Hepatocyte (in vitro differentiated cells): ENCODE data around the gene OR10A3. TPM values are rescaled to one million over a fixed set of nuclear protein-coding genes. Genes with fewer than 3 reads are reported as not detected.

Source experiments
- DNase-seq: peaks from one replicate; pipeline ENCODE4 v3.0.0-alpha.2; 2016; ENCODE audit warnings: low spot score
- H2AFZ ChIP-seq: fragments of 200-600 bp; sonication (generic); 2 replicates; pipeline ENCODE4 v1.6.0; 2016; ENCODE audit warnings: antibody characterized with exemption, mild to moderate bottlenecking
- H3K27ac ChIP-seq: fragments of 200-600 bp; sonication (generic); 2 replicates; pipeline ENCODE4 v1.5.1; 2016; ENCODE audit warnings: mild to moderate bottlenecking
- H3K27me3 ChIP-seq: fragments of 200-600 bp; sonication (generic); 2 replicates; pipeline ENCODE4 v1.6.1; 2016
- H3K36me3 ChIP-seq: fragments of 200-600 bp; sonication (generic); replicated peaks from 2 replicates; pipeline ENCODE4 v1.5.1; 2016; ENCODE audit warnings: low read depth; ENCODE audit not compliant: insufficient read depth
- H3K4me1 ChIP-seq: fragments of 200-600 bp; sonication (generic); 2 replicates; pipeline ENCODE4 v1.5.1; 2016; ENCODE audit warnings: mild to moderate bottlenecking, moderate library complexity; ENCODE audit not compliant: insufficient read depth
- H3K4me2 ChIP-seq: fragments of 200-600 bp; sonication (generic); 2 replicates; pipeline ENCODE4 v1.6.0; 2016
- H3K4me3 ChIP-seq: fragments of 200-600 bp; sonication (generic); 2 replicates; pipeline ENCODE4 v1.5.1; 2016; ENCODE audit warnings: mild to moderate bottlenecking
- H3K79me2 ChIP-seq: fragments of 200-600 bp; sonication (generic); 2 replicates; pipeline ENCODE4 v1.6.0; 2017; ENCODE audit warnings: mild to moderate bottlenecking
- H3K9me2 ChIP-seq: fragments of 200-600 bp; sonication (generic); replicated peaks from 2 replicates; pipeline ENCODE4 v1.6.0; 2017; ENCODE audit warnings: mild to moderate bottlenecking; ENCODE audit not compliant: insufficient read depth
- H3K9me3 ChIP-seq: fragments of 200-600 bp; sonication (generic); 2 replicates; pipeline ENCODE4 v1.5.1; 2016; ENCODE audit warnings: low read depth, mild to moderate bottlenecking
- H4K20me1 ChIP-seq: fragments of 200-600 bp; sonication (generic); 2 replicates; pipeline ENCODE4 v1.6.0; 2016; ENCODE audit warnings: mild to moderate bottlenecking; ENCODE audit not compliant: insufficient read depth, poor library complexity, severe bottlenecking
- CTCF ChIP-seq: fragments of 200-600 bp; sonication (generic); IDR thresholded peaks from 2 replicates; pipeline ENCODE4 v1.5.1; 2016; ENCODE audit warnings: antibody characterized with exemption, mild to moderate bottlenecking; ENCODE audit not compliant: poor library complexity
- EZH2 ChIP-seq: fragments of 200-600 bp; sonication (generic); IDR thresholded peaks from 2 replicates; pipeline ENCODE4 v1.6.1; 2016; ENCODE audit warnings: antibody characterized with exemption, mild to moderate bottlenecking, borderline replicate concordance
- EZH2phosphoT487 ChIP-seq: fragments of 200-600 bp; sonication (generic); IDR thresholded peaks from one replicate; pipeline ENCODE4 v1.6.1; 2018; ENCODE audit warnings: antibody characterized with exemption, mild to moderate bottlenecking, low read depth, moderate library complexity; ENCODE audit not compliant: unreplicated experiment, severe bottlenecking
- WGBS: methylation state at CpG from one replicate; pipeline ENCODE4 v1.1.6; 2016; ENCODE audit warnings: low lambda C conversion rate; ENCODE audit errors: missing lambda C conversion rate; 5-methylcytosine and 5-hydroxymethylcytosine counted together
- polyA plus RNA-seq: library from polyadenylated mRNA; unstranded; fragments of >200 nt; fragmentation: Nextera tagmentation; extraction: Ambion mirVana; gene quantifications from 2 replicates; pipeline ENCODE4 v1.2.1, GENCODE V29; 2016
- total RNA-seq: library from RNA; depleted of rRNA; stranded (reverse); fragments of >200 nt; gene quantifications from 2 replicates; pipeline ENCODE4 v1.2.3, GENCODE V29; 2014

OR10A3 gene
- total and polyA plus RNA-seq, 2 experiments from 2014 or later: not detected

DNA sequence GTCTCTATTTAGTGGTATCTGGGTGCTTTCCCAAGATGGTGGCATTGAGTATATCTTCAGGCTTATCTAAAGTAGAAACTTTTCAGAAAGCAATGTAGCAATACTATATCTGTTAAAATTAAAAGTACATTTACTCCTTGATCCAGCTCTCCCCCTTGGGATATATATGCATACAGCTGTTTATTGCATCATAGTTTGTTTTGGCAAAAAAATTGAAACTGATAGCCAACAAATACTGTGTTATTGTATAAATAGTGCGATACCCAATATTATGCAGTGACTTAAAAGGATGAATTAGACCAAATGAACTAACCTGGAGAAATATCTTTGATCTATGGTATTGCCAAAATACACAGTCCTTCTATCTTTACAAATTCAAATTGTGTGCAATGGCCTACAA, 8.4 kb upstream of the OR10A3 start:
- Histone ChIP-seq H3K36me3 (no peaks in the 10 kb centered on the region), H3K4me3 (no peak overlapping the region), H3K9me3 (no peaks in the 10 kb centered on the region), H3K79me2 (no peaks in the 10 kb centered on the region), H3K4me2 (no peak overlapping the region), H3K27me3 (peaks cover 5% of the 10 kb centered on the region), H4K20me1 (no peaks in the 10 kb centered on the region), H3K27ac (no peak overlapping the region), H2AFZ (no peak overlapping the region), H3K4me1 (no peaks in the 10 kb centered on the region), H3K9me2 (no peaks in the 10 kb centered on the region)
- no peak for DNase-seq
- no peak for TF ChIP-seq EZH2phosphoT487
- no peak for TF ChIP-seq CTCF
- TF ChIP-seq EZH2: no peak
- WGBS: 90% methylated on average over 1 of the region's 1 CpG

GRCh38 chr11:7944123-7944522, 2.6 kb upstream of the OR10A3 start:
- H4K20me1 ChIP-seq: no peaks in the 10 kb centered on the region
- H3K9me2 ChIP-seq: no peaks in the 10 kb centered on the region
- no peak overlapping the region for H2AFZ ChIP-seq
- no peak overlapping the region for H3K4me2 ChIP-seq
- no peak overlapping the region for H3K27ac ChIP-seq
- H3K4me1 ChIP-seq: no peaks in the 10 kb centered on the region
- no peaks in the 10 kb centered on the region for H3K79me2 ChIP-seq
- H3K9me3 ChIP-seq: no peaks in the 10 kb centered on the region
- no peaks in the 10 kb centered on the region for H3K36me3 ChIP-seq
- no peak overlapping the region for H3K4me3 ChIP-seq
- H3K27me3 ChIP-seq: peaks cover 5% of the 10 kb centered on the region
- DNase-seq: no peak
- no peak for TF ChIP-seq CTCF
- TF ChIP-seq EZH2phosphoT487: no peak
- no peak for TF ChIP-seq EZH2
- 89% methylated on average over 2 of the region's 2 CpGs for WGBS

- H3K27ac ChIP-seq: no peak overlapping the region
- no peaks in the 10 kb centered on the region for H3K9me3 ChIP-seq
- DNase-seq: no peak
- H3K27me3 ChIP-seq: no peaks in the 10 kb centered on the region
- no peak overlapping the region for H3K4me3 ChIP-seq
- no peaks in the 10 kb centered on the region for H3K4me1 ChIP-seq
- no peaks in the 10 kb centered on the region for H3K36me3 ChIP-seq
- TF ChIP-seq EZH2: no peak
- no peak for TF ChIP-seq CTCF
- no peak for TF ChIP-seq EZH2phosphoT487
- no peaks in the 10 kb centered on the region for H3K79me2 ChIP-seq
- no peaks in the 10 kb centered on the region for H4K20me1 ChIP-seq
- H2AFZ ChIP-seq: no peak overlapping the region
- 62% methylated on average over 5 of the region's 5 CpGs for WGBS
- no peak overlapping the region for H3K4me2 ChIP-seq
- H3K9me2 ChIP-seq: no peaks in the 10 kb centered on the region
These were observed 362 bp downstream of the OR10A3 start for GRCh38 chr11:7941146-7941545.

- 83% methylated on average over 1 of the region's 1 CpG for WGBS
- DNase-seq: no peak
- H3K79me2 ChIP-seq: no peaks in the 10 kb centered on the region
- H3K27ac ChIP-seq: no peak overlapping the region
- TF ChIP-seq EZH2: no peak
- TF ChIP-seq EZH2phosphoT487: no peak
- TF ChIP-seq CTCF: no peak
- H3K4me1 ChIP-seq: no peaks in the 10 kb centered on the region
- H3K4me2 ChIP-seq: no peak overlapping the region
- no peak overlapping the region for H2AFZ ChIP-seq
- H3K27me3 ChIP-seq: no peaks in the 10 kb centered on the region
- H3K9me3 ChIP-seq: no peaks in the 10 kb centered on the region
- H3K36me3 ChIP-seq: no peaks in the 10 kb centered on the region
- H3K4me3 ChIP-seq: no peak overlapping the region
- no peaks in the 10 kb centered on the region for H4K20me1 ChIP-seq
- no peaks in the 10 kb centered on the region for H3K9me2 ChIP-seq
These were observed 4.9 kb downstream of the OR10A3 start for GRCh38 chr11:7936615-7937014.
